ENCODE results near the gene FGF5.

FGF5 gene

DNA sequence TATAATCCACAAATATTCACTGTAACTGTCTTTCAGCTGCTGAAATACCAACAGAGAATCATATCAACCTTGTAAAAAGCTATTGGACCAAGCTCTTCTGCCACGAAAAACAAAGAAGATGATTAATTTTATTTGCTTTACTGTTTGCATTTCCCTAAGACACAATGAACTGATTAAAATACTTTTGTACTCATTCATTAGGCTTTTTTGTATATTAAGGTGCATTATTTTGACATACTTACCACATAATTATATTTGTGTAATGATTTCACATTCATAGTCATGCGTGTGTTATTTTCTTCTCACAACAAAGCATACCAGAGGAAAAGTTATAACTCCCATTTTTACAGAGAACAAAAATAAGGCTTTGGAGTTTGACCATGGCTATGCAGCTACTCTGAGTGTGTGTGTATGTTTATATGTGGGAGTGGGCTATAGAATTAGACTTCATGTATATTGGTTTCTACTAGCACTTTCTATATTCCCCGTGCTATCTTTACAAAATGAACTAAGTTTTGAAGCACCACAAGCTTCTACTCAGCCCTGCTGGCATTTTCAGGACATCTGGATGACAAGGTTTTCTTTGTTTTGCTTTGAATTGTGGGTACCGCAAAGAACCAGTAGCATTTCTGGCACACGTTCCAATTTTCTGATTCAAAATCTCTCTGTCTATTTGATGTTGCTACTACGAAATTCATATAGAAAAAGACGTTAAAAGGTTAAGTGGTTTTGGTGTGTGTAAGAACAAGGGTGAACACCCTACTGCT, 11.0 kb upstream of the FGF5 start:
- Histone ChIP-seq H3K4me3 (ENCODE audit: low read depth, low read length) (no peak overlapping the region), H3K4me1 (ENCODE audit: control insufficient read depth, insufficient read depth, low read length) (no peaks in the 10 kb centered on the region), H3K27ac (ENCODE audit: extremely low read depth, low read depth, low read length) (no peak overlapping the region), H3K36me3 (ENCODE audit: control insufficient read depth in 2 of 2, insufficient read depth in 1 of 2, low read length in 2 of 2) (no peaks in the 10 kb centered on the region), H3K9me3 (ENCODE audit: control insufficient read depth, insufficient read depth, low read depth, low read length) (no peaks in the 10 kb centered on the region)
- ChIA-PET POLR2A (no interaction called here), CTCF (interaction anchor here (0.5 to 1.3 kb wide), 2 partner anchors 14 to 1302 kb away, joined by 3 to 4 read pairs; no protein-coding TSS in a partner anchor)
- no peak for TF ChIP-seq ZNF645 (tag by site-specific recombination; IDR thresholded peaks at IDR 0.05)
- TF ChIP-seq, protein P1, sequence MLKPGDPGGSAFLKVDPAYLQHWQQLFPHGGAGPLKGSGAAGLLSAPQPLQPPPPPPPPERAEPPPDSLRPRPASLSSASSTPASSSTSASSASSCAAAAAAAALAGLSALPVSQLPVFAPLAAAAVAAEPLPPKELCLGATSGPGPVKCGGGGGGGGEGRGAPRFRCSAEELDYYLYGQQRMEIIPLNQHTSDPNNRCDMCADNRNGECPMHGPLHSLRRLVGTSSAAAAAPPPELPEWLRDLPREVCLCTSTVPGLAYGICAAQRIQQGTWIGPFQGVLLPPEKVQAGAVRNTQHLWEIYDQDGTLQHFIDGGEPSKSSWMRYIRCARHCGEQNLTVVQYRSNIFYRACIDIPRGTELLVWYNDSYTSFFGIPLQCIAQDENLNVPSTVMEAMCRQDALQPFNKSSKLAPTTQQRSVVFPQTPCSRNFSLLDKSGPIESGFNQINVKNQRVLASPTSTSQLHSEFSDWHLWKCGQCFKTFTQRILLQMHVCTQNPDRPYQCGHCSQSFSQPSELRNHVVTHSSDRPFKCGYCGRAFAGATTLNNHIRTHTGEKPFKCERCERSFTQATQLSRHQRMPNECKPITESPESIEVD (tag by site-specific recombination; IDR thresholded peaks at IDR 0.05): peak; percentile 29; the same call in 1 of the 2 replicates

GRCh38 chr4:80257851-80258250, 8.6 kb upstream of the FGF5 start:
- Histone ChIP-seq H3K9me3 (ENCODE audit: control insufficient read depth, insufficient read depth, low read depth, low read length) (no peaks in the 10 kb centered on the region), H3K4me1 (ENCODE audit: control insufficient read depth, insufficient read depth, low read length) (no peaks in the 10 kb centered on the region), H3K36me3 (ENCODE audit: control insufficient read depth in 2 of 2, insufficient read depth in 1 of 2, low read length in 2 of 2) (no peaks in the 10 kb centered on the region), H3K27ac (ENCODE audit: extremely low read depth, low read depth, low read length) (no peak overlapping the region), H3K4me3 (ENCODE audit: low read depth, low read length) (no peak overlapping the region)
- ChIA-PET POLR2A (no interaction called here), CTCF (interaction anchor here (0.7 kb wide), 1 partner anchor 45 kb away, joined by 4 read pairs; no protein-coding TSS in a partner anchor)
- TF ChIP-seq MEIS1 (CRISPR knock-in tag; IDR thresholded peaks at IDR 0.05; ENCODE audit: borderline replicate concordance) (no peak), ZNF555 (tag by site-specific recombination; conservative IDR thresholded peaks at IDR 0.05) (no peak), PRDM1 (tag by site-specific recombination; IDR thresholded peaks at IDR 0.05) (0 out of 2 replicates have a peak, but pooled peaks have one; percentile 13), ZFP69B (tag by site-specific recombination; IDR thresholded peaks at IDR 0.05) (no peak)

- Histone ChIP-seq H3K36me3 (ENCODE audit: control insufficient read depth in 2 of 2, insufficient read depth in 1 of 2, low read length in 2 of 2) (no peaks in the 10 kb centered on the region), H3K9me3 (ENCODE audit: control insufficient read depth, insufficient read depth, low read depth, low read length) (no peaks in the 10 kb centered on the region), H3K27ac (ENCODE audit: extremely low read depth, low read depth, low read length) (no peak overlapping the region), H3K4me3 (ENCODE audit: low read depth, low read length) (no peak overlapping the region), H3K4me1 (ENCODE audit: control insufficient read depth, insufficient read depth, low read length) (no peaks in the 10 kb centered on the region)
- ChIA-PET POLR2A (no interaction called here), CTCF (no interaction called here)
- TF ChIP-seq, protein P2, sequence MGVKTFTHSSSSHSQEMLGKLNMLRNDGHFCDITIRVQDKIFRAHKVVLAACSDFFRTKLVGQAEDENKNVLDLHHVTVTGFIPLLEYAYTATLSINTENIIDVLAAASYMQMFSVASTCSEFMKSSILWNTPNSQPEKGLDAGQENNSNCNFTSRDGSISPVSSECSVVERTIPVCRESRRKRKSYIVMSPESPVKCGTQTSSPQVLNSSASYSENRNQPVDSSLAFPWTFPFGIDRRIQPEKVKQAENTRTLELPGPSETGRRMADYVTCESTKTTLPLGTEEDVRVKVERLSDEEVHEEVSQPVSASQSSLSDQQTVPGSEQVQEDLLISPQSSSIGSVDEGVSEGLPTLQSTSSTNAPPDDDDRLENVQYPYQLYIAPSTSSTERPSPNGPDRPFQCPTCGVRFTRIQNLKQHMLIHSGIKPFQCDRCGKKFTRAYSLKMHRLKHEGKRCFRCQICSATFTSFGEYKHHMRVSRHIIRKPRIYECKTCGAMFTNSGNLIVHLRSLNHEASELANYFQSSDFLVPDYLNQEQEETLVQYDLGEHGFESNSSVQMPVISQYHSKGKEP (tag by site-specific recombination; IDR thresholded peaks at IDR 0.05): no peak
- no peak for TF ChIP-seq KLF16 (tag by site-specific recombination; IDR thresholded peaks at IDR 0.05)
- no peak for TF ChIP-seq KLF8 (tag by site-specific recombination; IDR thresholded peaks at IDR 0.05)
- 0 out of 2 replicates have a peak, but pooled peaks have one; percentile 6 for TF ChIP-seq ZNF585B (tag by site-specific recombination; IDR thresholded peaks at IDR 0.05)
- no peak for TF ChIP-seq ZNF571 (tag by site-specific recombination; IDR thresholded peaks at IDR 0.05)
- TF ChIP-seq PRDM4 (tag by site-specific recombination; IDR thresholded peaks at IDR 0.05): no peak
- TF ChIP-seq SCRT2 (tag by site-specific recombination; IDR thresholded peaks at IDR 0.05): peak; percentile 74
- TF ChIP-seq YY2 (tag by site-specific recombination; IDR thresholded peaks at IDR 0.05): no peak
Observed at GRCh38 chr4:80259012-80259411, 7.5 kb upstream of the FGF5 start.
